Liver (tissue), 9 donors: Measurements from ENCODE around the gene CACFD1. TPM values are rescaled to one million over a fixed set of nuclear protein-coding genes. Genes with fewer than 3 reads are reported as not detected.

Experiments used
- DNase-seq: peaks from one replicate; pipeline ENCODE4 v3.0.0-alpha.2; 2017; ENCODE audit warnings: low spot score
- H3K27ac ChIP-seq, 2 donors: one replicate each; pipeline ENCODE4 v1.7.0; 2013; ENCODE audit warnings: inconsistent platforms in 2 of 2, low read length in 2 of 2, control low read depth in 1 of 2, low read depth in 1 of 2, mild to moderate bottlenecking in 1 of 2
- H3K27me3 ChIP-seq, 4 donors: one replicate each; pipeline versions ENCODE4 v1.6.1 to v1.7.0; 2013; ENCODE audit warnings: low read length in 3 of 4, inconsistent platforms in 1 of 4, mild to moderate bottlenecking in 1 of 4, moderate library complexity in 1 of 4; ENCODE audit not compliant: control insufficient read depth in 4 of 4, insufficient read depth in 4 of 4
- H3K36me3 ChIP-seq, 4 donors: one replicate each; pipeline versions ENCODE4 v1.6.1 to v1.7.0; 2013; ENCODE audit warnings: low read length in 3 of 4, mild to moderate bottlenecking in 3 of 4, low read depth in 1 of 4, moderate library complexity in 1 of 4; ENCODE audit not compliant: control insufficient read depth in 4 of 4, insufficient read depth in 3 of 4
- H3K4me1 ChIP-seq, 4 donors: one replicate each; pipeline versions ENCODE4 v1.6.1 to v1.7.0; 2013; ENCODE audit warnings: low read length in 3 of 4, mild to moderate bottlenecking in 3 of 4, moderate library complexity in 1 of 4; ENCODE audit not compliant: control insufficient read depth in 4 of 4, insufficient read depth in 4 of 4
- H3K4me3 ChIP-seq, 3 donors: one replicate each; pipeline versions ENCODE4 v1.6.1 to v1.7.0; 2013; ENCODE audit warnings: low read length in 3 of 3, control low read depth in 1 of 3, low read depth in 1 of 3, mild to moderate bottlenecking in 1 of 3
- H3K9ac ChIP-seq, 2 donors: one replicate each; pipeline ENCODE4 v1.7.0; 2013; ENCODE audit warnings: low read length in 2 of 2, mild to moderate bottlenecking in 2 of 2, moderate library complexity in 2 of 2, control low read depth in 1 of 2, low read depth in 1 of 2
- H3K9me3 ChIP-seq, 4 donors: one replicate each; pipeline versions ENCODE4 v1.6.1 to v1.7.0; 2013; ENCODE audit warnings: low read length in 3 of 4; ENCODE audit not compliant: control insufficient read depth in 4 of 4
- EGR1 ChIP-seq, 2 donors: IDR thresholded peaks; 2 replicates each; pipeline ENCODE4 v1.6.1; 2016 to 2018; ENCODE audit warnings: antibody characterized with exemption in 2 of 2, low read depth in 2 of 2
- FOXA1 ChIP-seq: IDR thresholded peaks from 2 replicates; pipeline ENCODE4 v1.6.1; 2016; ENCODE audit warnings: antibody characterized with exemption
- FOXA2 ChIP-seq: IDR thresholded peaks from 2 replicates; pipeline ENCODE4 v1.6.1; 2016; ENCODE audit warnings: antibody characterized with exemption
- HNF4A ChIP-seq, 2 donors: conservative IDR thresholded peaks; 2 replicates each; pipeline ENCODE4 v1.6.1; 2016; ENCODE audit warnings: antibody characterized with exemption in 2 of 2, mild to moderate bottlenecking in 2 of 2
- HNF4G ChIP-seq: IDR thresholded peaks from 2 replicates; pipeline ENCODE4 v1.6.1; 2016; ENCODE audit warnings: antibody characterized with exemption
- JUND ChIP-seq, 2 donors: IDR thresholded peaks; 2 replicates each; pipeline ENCODE4 v1.6.1; 2016; ENCODE audit warnings: antibody characterized with exemption in 2 of 2
- NR2F2 ChIP-seq: IDR thresholded peaks from 2 replicates; pipeline ENCODE4 v1.6.1; 2016; ENCODE audit warnings: antibody characterized with exemption
- RAD21 ChIP-seq, 2 donors: IDR thresholded peaks; 2 replicates each; pipeline ENCODE4 v1.6.1; 2016; ENCODE audit warnings: antibody characterized with exemption in 2 of 2, mild to moderate bottlenecking in 2 of 2
- REST ChIP-seq: IDR thresholded peaks from 2 replicates; pipeline ENCODE4 v1.6.1; 2016; ENCODE audit warnings: antibody characterized with exemption, mild to moderate bottlenecking
- RXRA ChIP-seq, 2 donors: IDR thresholded peaks; 2 replicates each; pipeline ENCODE4 v1.6.1; 2017 to 2018; ENCODE audit warnings: antibody characterized with exemption in 2 of 2, mild to moderate bottlenecking in 1 of 2
- SP1 ChIP-seq: IDR thresholded peaks from 2 replicates; pipeline ENCODE4 v1.6.1; 2018; ENCODE audit warnings: antibody characterized with exemption, mild to moderate bottlenecking
- TAF1 ChIP-seq: conservative IDR thresholded peaks from 2 replicates; pipeline ENCODE4 v1.6.1; 2016; ENCODE audit warnings: antibody characterized with exemption, mild to moderate bottlenecking
- YY1 ChIP-seq: IDR thresholded peaks from 2 replicates; pipeline ENCODE4 v1.6.1; 2016; ENCODE audit warnings: antibody characterized with exemption, mild to moderate bottlenecking
- ZBTB33 ChIP-seq: IDR thresholded peaks from 2 replicates; pipeline ENCODE4 v1.6.1; 2016; ENCODE audit warnings: antibody characterized with exemption
- whole genome bisulfite sequencing: extraction: QIAGEN DNeasy Blood & Tissue Kit; methylation state at CpG from one replicate; pipeline ENCODE4 v1.1.7; 2013; 5-methylcytosine and 5-hydroxymethylcytosine counted together
- polyA plus RNA-seq, 2 donors: library from polyadenylated mRNA; stranded (reverse) in 1 of 2; unstranded in 1 of 2; fragments of 200-250 nt in 1 of 2; fragments of >200 nt in 1 of 2; fragmentation: Nextera tagmentation in 1 of 2; extraction: Ambion mirVana in 1 of 2; gene quantifications; one replicate each; pipeline versions ENCODE4 v1.2.1 to v1.2.3, GENCODE V29; 2013 to 2015
- total RNA-seq, 2 donors: library from RNA; depleted of rRNA; stranded (reverse); fragments of >200 nt; gene quantifications; one replicate each; pipeline ENCODE4 v1.2.3, GENCODE V29; 2014
- TF ChIP-seq, protein P1 (sequence below): fragments of 150-350 bp; IDR thresholded peaks from 2 replicates; pipeline ENCODE4 v1.5.1; 2017; ENCODE audit warnings: improper control_type of control experiment, low read depth, low read length; ENCODE audit not compliant: missing input control
- TF ChIP-seq, protein P2 (sequence below): IDR thresholded peaks from 2 replicates; pipeline ENCODE4 v1.6.1; 2016; ENCODE audit warnings: antibody characterized with exemption
- TF ChIP-seq, protein P3 (sequence below): IDR thresholded peaks from 2 replicates; pipeline ENCODE4 v1.6.1; 2016; ENCODE audit warnings: antibody characterized with exemption
- donor health status: healthy.
- donor health status: healthy.
- donor health status: healthy.
- donor health status: healthy.
- donor health status: healthy.

CACFD1 gene
- total and polyA plus RNA-seq, 4 donors, result 10.1 to 34.5 (median 26.4) TPM

DNA sequence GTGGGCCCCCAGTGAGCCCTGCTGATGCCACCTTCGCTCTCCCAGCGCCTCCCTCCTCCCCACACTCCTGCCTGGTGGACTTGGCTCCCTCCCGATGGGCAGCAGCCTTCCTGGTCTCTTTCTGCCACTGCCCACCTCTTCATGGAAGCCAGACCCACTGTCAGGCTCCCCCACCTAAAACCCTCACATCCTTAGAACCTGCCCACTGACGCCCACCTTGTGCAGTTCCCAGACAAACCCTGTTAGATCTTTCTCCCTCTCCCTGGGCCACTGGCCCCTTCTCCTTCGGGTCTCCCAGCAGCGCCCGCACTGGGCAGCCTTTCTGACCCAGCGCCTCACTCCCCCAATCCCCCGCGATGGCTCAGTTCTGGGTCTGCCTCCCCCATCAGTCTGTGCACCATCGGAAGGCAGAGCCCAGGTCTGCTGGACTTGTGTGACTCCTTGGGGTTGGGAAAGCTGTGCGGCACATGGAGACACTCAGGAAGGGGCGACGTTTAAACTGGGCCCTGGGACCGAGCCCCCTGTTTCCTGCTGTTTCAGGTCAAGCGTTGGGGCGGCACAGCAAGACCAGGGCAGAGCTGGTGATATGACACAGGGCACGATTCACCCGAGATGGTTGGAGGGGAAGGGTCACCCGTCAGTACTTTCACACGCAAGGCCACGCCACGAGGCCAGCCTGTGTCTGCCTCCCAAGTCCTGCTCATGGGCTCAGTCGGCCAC is 47.6 kb downstream of the CACFD1 start:
- TF ChIP-seq SP1, result no peak
- TF ChIP-seq, protein P1, sequence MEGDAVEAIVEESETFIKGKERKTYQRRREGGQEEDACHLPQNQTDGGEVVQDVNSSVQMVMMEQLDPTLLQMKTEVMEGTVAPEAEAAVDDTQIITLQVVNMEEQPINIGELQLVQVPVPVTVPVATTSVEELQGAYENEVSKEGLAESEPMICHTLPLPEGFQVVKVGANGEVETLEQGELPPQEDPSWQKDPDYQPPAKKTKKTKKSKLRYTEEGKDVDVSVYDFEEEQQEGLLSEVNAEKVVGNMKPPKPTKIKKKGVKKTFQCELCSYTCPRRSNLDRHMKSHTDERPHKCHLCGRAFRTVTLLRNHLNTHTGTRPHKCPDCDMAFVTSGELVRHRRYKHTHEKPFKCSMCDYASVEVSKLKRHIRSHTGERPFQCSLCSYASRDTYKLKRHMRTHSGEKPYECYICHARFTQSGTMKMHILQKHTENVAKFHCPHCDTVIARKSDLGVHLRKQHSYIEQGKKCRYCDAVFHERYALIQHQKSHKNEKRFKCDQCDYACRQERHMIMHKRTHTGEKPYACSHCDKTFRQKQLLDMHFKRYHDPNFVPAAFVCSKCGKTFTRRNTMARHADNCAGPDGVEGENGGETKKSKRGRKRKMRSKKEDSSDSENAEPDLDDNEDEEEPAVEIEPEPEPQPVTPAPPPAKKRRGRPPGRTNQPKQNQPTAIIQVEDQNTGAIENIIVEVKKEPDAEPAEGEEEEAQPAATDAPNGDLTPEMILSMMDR, result no peak
- no peak overlapping the region for H3K4me3 ChIP-seq
- DNase-seq, result no peak
- no peaks in the 10 kb centered on the region for H3K9me3 ChIP-seq
- WGBS, result 95% methylated on average over 24 of the region's 24 CpGs
- H3K4me1 ChIP-seq, result peaks cover 14 to 36% (median 24%) of the 10 kb centered on the region in 4 donors
- no peaks in the 10 kb centered on the region for H3K36me3 ChIP-seq
- peak overlapping the region; percentile 68 to 88 for H3K27ac ChIP-seq
- H3K27me3 ChIP-seq, result no peaks in the 10 kb centered on the region
- no peak overlapping the region for H3K9ac ChIP-seq

DNA sequence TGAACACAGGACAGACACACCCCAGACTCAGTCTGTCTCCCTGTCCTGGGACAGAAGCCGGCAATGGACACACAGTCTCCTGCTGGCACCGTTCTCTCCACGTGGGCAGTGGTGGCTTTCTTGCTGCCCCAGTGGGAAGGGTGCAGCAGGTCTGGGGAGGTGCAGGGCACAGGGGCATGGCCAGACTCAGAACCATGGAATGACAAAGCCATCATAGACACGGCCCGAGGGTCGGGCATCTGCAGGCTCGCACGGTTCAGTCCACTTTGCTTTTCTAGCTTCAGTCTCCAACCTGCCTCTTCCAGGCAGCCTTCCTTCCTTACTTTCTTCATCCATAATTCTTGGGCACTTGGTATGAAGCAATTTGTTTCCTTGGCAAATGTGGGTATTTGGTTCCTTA is 48.3 kb downstream of the CACFD1 start:
- no peak for DNase-seq
- 94% methylated on average over 8 of the region's 8 CpGs for WGBS
- no peaks in the 10 kb centered on the region for H3K27me3 ChIP-seq
- no peak overlapping the region for H3K4me3 ChIP-seq
- H3K27ac ChIP-seq, result no peak overlapping the region
- H3K36me3 ChIP-seq, result no peaks in the 10 kb centered on the region
- no peak overlapping the region for H3K9ac ChIP-seq
- peaks cover 14 to 36% (median 24%) of the 10 kb centered on the region in 4 donors for H3K4me1 ChIP-seq
- no peaks in the 10 kb centered on the region for H3K9me3 ChIP-seq
- TF ChIP-seq EGR1 (IDR thresholded peaks at IDR 0.05; ENCODE audit: low read depth in 2 of 2) (no peak), REST (no peak), RAD21 (IDR thresholded peaks at IDR 0.05) (no peak), YY1 (no peak), SP1 (no peak), ZBTB33 (no peak), HNF4A (conservative IDR thresholded peaks at IDR 0.05) (no peak), JUND (IDR thresholded peaks at IDR 0.05) (no peak), FOXA1 (no peak), HNF4G (no peak), FOXA2 (no peak), RXRA (IDR thresholded peaks at IDR 0.05) (no peak), TAF1 (no peak), NR2F2 (no peak)
- TF ChIP-seq, protein P2, sequence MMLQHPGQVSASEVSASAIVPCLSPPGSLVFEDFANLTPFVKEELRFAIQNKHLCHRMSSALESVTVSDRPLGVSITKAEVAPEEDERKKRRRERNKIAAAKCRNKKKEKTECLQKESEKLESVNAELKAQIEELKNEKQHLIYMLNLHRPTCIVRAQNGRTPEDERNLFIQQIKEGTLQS, result no peak
- TF ChIP-seq, protein P3, sequence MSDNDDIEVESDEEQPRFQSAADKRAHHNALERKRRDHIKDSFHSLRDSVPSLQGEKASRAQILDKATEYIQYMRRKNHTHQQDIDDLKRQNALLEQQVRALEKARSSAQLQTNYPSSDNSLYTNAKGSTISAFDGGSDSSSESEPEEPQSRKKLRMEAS, result no peak
- TF ChIP-seq, protein P1, result no peak
